ENCODE results near the gene CAMK1D.

The CAMK1D gene

DNA sequence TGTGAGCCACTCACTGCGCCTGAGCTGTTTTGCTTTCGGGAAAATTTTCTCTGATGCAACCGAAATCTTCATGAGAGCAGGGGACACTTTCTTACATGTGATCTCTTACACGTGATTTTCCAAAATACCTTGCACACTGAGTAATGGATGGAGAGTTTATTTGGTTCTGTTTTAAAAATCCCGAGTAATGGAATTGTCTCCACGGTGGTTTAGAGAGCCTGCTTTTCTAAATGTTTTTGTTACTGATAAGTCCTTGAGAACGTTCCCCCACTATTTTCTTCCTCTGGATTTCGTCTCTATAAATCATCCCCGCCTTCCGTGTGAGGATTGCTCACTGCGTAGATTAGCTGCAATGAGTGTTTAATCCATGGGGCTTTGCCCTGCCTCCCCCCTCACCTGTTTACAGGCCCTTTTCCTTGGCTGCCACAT lies 25.7 kb downstream of the CAMK1D start:
- no peak for DNase-seq (ENCODE audit: low read depth)

DNA sequence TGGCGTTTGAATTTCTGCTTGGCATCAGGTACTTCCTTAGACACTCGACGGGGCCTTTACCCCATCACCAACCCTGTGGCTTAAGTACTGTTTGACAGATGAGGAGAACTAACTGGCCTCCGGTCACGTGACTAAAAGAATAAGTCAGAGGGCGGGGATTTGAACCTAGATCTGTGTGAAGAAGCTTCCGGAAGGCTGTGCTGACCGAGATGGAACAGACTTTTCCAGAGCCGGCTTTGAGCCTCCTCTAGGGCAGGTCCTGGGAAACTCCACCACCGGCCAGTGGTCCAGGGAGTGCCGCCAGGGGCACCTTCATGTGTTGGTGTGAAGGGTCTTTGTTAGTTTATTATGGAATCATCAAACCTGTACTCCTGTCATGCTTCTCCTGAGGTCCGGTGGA lies 26.9 kb downstream of the CAMK1D start:
- DNase-seq (ENCODE audit: low read depth) = no peak

GRCh38 chr10:12377658-12378290 lies 28.4 kb downstream of the CAMK1D start:
- DNase-seq (ENCODE audit: low read depth) = no peak

DNA sequence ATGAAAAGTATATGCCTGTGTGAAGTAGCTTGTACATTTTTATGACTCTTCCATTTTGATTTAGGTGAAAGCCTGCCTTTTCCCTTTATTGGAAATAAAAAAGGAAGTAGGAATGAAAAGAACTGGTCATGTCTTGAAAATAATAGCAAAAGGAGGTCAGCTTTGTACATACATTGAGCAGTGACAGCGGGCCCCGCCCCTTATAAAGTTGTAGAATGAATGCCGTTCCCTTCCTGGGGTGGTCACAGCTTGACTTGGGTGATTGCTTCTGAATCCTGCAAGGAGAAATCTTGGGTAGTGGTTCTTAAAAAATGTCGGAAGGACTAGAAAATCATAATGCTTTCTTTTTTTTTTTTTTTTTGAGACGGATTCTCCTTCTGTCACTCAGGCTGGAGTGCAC lies 31.7 kb downstream of the CAMK1D start:
- DNase-seq (ENCODE audit: low read depth) = no peak

GRCh38 chr10:12381536-12382156 lies 32.3 kb downstream of the CAMK1D start:
- DNase-seq (ENCODE audit: low read depth) = no peak

DNA sequence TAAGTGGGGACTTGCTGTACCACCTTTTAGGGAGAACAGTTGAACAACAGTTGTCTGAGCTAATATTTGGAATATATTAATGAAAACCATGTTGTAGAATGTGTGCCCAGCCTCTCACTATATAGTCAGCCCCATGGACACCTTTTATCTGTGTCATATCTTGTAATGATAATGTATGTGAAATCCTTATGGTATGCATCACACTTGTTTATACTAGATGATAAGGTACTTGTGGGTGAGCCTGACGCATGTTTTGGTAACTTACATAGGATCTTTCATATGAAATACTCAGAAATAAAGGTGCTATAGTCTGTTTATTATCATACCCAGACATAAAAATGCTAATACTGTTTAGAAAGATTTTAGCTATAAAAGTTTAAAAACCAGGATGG lies 32.8 kb downstream of the CAMK1D start:
- no peak for DNase-seq (ENCODE audit: low read depth)

DNA sequence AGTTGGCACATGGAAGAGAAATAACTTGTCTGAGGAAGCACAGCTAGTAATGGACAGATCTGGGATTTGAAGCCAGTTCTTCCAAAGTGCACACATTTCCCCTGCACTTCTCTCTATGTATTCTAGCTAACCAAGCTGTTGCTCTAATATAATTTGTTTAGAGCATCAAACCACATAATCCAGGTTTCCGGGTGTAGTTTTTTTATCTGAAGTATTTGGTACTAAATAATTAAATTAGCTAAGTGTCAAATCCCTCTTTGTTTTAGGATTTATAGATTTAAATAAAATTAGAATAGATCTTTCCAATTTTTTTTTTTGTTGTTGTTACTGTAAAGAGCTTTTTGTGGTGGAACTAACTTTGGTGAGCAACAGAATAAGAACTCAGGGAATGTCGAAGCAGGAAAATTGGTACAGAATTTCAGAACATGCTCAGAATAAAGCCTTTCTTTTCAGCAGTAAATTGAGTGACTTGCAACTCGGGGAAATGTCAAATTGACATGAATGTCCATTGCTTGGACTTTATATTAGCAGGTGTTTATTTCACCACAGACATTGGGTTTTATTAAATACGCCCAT lies 33.7 kb downstream of the CAMK1D start:
- DNase-seq (ENCODE audit: low read depth) = no peak

- DNase-seq (ENCODE audit: low read depth) = no peak
Measured at GRCh38 chr10:12384906-12385305, 35.6 kb downstream of the CAMK1D start.

DNA sequence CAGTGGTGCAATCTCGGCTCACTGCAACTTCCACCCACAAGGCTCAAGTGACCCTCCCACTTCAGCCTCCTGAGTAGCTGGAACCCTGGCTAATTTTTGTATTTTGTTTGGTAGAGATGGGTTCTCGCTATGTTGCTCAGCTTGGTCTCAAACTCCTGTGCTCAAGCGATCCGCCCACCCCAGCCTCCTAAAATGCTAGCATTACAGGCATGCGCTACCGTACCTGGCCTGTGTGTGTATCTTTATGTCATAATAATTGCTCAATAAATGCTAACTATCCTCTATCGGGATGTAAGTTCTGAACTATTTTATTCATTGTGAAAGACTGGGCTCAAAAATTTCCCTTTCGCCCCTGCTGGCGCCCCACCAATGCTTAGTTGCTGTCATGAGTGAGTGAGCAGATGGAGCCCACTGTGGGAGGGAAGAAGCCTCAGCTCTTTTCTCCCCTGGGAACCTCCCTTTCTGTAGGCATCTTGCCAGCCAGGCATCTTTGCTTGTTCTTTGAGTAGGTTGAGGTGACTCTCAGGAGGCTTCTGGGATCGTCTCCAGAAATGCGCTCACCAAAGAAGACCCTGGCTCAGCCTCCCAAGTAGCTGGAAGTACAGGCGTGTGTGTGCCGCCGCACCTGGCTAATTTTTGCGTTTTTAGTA lies 38.3 kb downstream of the CAMK1D start:
- DNase-seq (ENCODE audit: low read depth) = no peak

GRCh38 chr10:12388671-12389070 lies 39.3 kb downstream of the CAMK1D start:
- DNase-seq (ENCODE audit: low read depth) = no peak

DNA sequence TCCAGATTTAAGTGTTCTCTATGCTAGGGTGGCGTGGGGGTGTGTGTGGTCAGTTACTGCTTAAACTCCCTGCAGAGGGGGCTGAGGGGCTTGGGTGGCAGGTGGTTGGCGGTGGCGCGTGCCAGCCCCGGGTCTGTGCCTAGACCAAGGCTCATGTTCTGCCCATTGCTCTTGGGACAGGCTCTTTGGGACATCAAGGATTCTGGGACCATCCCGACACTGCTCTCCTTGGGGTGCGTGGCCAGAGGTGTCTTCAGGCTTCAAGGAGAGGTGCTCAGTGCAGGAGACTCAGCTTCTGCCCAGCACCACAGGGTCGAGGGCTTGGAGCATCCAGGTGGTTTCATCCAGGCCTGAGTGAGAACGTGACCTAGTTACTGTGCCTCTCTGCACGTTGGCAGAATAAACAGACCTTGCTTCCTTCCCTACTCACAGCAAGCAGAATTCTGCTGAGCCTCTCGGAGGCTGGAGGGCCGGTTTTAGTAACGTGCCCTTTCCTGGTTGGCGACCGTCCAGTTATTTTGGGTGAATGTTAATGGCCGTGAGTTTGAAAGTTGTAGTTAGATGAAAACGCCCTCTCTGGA lies 39.9 kb downstream of the CAMK1D start:
- DNase-seq (ENCODE audit: low read depth) = no peak

DNA sequence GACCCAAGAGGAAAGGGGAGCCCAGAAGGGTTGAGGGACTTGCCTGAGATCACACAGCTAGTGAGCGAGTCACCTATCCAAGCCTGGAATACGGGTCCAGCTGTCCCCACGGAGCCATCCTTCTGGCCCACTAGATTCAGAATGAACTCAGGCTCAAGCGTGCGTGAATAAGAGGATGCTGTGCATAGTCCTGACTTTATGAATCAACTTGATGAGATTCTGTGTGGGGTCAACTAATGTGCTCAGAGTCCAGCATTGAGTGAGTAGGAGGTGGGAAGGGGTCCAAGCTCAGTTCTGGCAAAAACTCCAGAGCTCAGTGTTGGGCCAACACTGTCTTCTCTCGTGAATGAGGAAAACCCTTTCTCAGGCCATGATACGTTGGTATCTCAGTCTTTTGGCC lies 41.4 kb downstream of the CAMK1D start:
- no peak for DNase-seq (ENCODE audit: low read depth)

DNA sequence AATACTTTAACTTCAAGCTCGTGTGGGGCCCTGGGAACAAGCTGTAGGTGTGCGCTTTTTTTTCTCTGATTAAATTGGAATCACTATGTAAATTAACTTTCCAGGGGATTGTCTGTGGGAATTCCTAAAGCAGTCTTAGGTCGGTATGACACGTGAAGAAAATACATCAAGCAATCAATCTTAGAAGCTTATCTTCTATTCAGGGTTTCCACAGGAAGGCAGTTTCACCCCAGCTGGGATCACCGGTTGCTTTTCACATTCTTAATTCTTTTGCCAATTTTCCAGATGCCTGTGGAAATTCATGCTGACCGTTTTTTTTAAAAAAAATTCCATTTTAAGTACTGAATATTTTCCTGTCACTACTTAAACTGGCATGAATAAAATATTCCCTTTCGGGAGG lies 41.9 kb downstream of the CAMK1D start:
- DNase-seq (ENCODE audit: low read depth) = no peak

DNA sequence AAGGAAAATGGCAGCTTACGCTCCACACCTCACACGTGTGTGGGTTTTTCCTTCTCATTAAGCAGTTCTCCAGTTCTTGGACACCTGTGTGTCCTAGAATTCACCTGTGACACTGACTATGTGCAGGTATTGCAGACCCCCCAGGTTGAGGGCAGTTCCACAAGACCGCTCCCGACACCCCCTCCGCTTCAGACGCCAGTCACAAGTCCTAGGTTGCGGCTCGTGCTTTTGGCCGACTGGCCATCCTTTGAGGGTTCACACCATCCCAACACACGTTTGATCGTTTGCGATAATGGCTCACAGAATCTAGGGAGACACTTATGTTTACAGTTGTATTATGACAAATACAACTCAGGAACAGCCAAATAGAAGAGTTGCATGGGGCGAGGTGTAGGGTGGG lies 44.5 kb downstream of the CAMK1D start:
- DNase-seq (ENCODE audit: low read depth) = no peak

DNA sequence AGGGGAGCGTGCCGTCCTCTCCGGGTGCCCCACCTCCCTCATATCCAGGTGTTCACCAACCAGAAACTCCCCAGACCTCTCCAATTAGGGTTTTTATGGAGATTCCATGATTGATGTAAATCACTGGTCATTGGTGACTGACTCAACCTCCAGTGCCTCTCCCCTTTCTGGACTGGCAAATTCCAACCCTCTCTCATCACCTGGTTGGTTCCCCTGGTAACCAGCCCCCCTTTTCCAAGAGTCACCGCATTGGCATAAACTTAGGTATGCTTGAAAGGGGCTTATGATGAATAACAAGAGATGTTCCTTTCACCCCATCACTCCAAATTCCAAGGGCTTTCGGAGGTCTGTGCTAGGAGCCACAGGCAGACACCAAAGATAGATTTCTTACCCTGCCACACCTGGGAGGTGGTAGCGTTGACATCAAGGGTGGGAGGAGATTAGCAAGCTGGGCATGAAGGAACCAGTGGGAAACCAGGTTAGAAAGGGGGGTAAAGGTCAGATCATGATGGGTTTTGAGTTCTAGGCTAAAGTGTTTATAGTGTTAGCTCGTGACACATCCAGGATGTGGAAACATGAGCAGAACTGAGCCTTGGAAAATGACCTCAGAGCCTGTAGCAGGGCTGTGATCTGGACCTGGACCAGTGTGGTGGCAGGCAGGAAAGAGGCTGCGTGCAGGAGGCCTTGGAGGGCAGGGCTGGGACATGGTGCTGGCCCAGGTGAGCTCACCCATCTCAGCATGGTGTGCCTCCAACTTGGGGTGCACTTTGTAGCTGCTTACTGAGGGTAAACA lies 45.1 kb downstream of the CAMK1D start:
- no peak for DNase-seq (ENCODE audit: low read depth)

DNA sequence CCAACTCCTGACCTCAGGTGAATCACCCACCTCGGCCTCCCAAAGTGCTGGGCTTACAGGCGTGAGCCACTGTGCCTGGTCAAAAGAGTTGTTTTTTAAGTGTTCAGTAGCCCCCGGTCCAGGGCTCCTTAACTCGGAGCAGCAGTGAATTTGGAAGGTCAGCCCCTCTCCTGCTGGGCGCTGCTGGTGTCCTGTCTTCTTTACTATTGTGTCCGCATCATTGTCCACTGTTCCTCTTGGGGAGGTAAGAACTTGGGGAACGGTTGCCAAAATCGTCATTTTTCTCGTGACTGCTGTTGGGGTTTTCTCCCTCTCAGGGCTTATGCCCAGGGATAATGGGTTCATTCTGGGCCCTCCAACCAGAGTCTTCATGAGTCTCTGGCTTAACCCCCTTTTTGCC lies 46.7 kb downstream of the CAMK1D start:
- DNase-seq (ENCODE audit: low read depth) = no peak

DNA sequence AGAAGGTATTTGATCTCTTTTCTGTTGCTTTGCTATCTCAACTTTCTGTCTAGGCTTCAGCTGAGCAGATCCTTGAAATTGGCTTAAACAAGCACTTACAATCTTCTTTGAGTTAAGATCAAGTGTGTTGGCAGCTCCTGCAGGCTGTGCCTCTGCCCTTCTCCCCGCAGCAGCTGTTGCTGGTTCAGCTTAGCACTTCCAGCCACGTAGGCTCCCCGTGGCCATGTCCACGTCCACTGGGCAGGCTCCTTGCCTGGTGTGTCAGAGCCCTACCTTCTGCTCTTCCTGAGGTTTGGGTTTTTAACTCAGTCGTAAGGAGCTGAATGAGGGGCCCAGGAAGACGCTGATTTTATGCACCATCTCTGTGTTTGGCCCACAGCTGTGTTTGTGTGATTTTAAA lies 47.2 kb downstream of the CAMK1D start:
- no peak for DNase-seq (ENCODE audit: low read depth)

DNA sequence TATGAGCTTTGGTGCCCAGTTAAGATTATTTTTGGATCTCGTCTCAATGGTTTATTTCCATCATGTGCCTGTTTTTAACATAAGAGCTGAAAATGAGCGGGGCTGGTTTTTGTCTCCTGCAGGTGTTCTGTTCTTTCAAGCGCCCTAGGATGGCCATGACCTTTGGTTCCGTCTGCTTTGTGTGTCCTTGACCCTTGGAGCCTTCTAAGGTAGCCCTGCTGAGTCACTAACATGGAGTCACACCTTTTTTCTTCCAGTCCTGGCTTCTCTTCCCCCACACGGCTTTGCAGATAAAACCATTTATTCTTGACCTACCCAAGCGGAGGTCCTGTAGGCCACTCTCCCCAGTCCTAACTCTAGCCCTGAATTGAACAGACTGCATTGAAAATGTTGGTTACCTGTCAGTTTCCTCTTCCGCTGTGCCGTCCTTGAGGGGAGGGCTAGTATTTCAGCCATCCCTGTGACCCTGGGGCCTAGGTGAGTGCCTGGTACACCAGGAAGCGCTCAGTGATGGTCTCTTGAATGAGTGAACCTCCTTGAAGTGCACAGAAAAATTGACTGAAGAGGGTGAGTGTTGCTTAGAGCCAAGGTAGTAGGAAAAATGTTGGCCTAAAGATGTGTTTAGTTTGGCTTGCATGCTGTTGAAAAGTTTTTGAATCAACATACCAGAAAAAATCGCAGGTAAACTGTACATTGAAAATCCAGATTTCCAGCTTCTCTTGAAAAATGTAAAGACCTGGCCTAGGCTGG lies 48.0 kb downstream of the CAMK1D start:
- DNase-seq (ENCODE audit: low read depth) = no peak

DNA sequence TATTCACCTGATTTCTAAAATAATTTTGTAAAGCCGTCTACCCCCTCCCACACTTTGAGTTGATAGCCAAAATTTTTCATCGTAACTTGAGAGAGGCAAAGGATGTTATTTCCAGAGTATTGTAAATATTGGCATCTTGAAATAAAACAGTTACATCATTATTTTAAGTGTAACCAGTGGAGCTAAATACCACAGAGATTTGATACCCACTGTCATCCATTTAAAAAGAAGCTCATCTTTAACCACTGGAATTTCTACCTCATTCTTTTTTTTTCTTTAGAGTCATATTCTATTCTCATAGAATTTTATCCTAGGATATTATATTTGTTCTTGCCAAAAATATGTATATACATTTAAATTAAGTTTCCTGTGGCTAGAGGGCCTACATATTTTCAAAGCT lies 48.6 kb downstream of the CAMK1D start:
- no peak for DNase-seq (ENCODE audit: low read depth)

DNA sequence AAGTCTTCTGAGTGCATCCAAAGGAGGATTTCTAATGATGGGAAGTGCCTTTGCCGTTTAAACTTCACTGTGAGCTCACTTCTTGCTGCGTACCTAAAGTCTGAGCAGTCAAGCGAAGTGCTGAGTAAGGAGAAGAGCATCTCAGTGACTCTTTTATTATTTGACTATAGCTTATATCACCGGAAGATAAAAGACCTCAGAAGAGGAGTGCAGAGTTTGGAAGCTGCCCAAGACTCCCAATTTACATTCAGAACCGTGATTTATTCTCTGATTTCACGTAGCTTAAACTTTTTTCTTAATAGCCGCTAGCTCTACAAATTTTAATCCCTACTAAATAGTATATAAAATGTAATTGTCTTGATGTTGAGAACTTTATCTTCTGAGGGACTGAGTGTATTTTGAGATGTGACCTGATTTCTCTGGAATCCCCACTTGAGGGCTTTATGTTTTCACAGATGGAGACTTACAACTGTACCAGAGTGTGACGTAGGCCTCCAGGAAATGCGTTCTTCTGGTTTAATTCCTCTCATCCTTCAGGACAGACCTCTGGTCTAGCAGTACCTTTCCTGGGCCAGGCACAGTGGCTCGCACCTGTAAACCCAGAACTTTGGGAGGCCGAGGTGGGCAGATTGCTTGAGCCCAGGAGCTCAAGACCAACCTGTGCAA lies 51.1 kb downstream of the CAMK1D start:
- no peak for DNase-seq (ENCODE audit: low read depth)

- DNase-seq (ENCODE audit: low read depth) = no peak
Measured at GRCh38 chr10:12401466-12401865, 52.1 kb downstream of the CAMK1D start.
